ENCODE results near the gene DHX8.

GRCh38 chr17:43531082-43531378 lies 47.3 kb downstream of the DHX8 start:
- TF ChIP-seq CTCF (IDR thresholded peaks at IDR 0.05) = no peak
- TF ChIP-seq ZFX (IDR thresholded peaks at IDR 0.05; ENCODE audit: borderline replicate concordance) = no peak

Measured in 22Rv1 (cell line).